HL-60 (cell line): ENCODE measurements around the gene STRIP2.

Source experiments
- DNase-seq, 2 experiments: peaks; one replicate each; pipeline ENCODE4 v3.0.0-alpha.2; 2010 to 2020; ENCODE audit warnings: low read depth in 1 of 2, low spot score in 1 of 2
- H3K27ac ChIP-seq: fragments of 250-450 bp; sonication (Bioruptor Pico); replicated peaks from 2 replicates; pipeline ENCODE4 v1.5.1; 2020; ENCODE audit warnings: mild to moderate bottlenecking, moderate library complexity
- H3K27me3 ChIP-seq: fragments of 250-450 bp; sonication (Bioruptor Pico); 2 replicates; pipeline ENCODE4 v1.5.1; 2021; ENCODE audit warnings: mild to moderate bottlenecking, moderate library complexity; ENCODE audit not compliant: insufficient read depth, poor library complexity, severe bottlenecking
- H3K4me3 ChIP-seq: replicated peaks from 2 replicates; pipeline ENCODE4 v1.5.1; 2011; ENCODE audit warnings: mild to moderate bottlenecking, control low read depth, low read length; ENCODE audit not compliant: insufficient read depth
- CTCF ChIP-seq: IDR thresholded peaks from one replicate; pipeline ENCODE4 v1.5.1; 2011; ENCODE audit warnings: low read length, control low read depth, inconsistent platforms; ENCODE audit not compliant: insufficient read depth
- GABPA ChIP-seq: IDR thresholded peaks from 2 replicates; pipeline ENCODE4 v1.6.1; 2012; ENCODE audit warnings: low read depth
- POLR2AphosphoS5 ChIP-seq: IDR thresholded peaks from 2 replicates; pipeline ENCODE4 v1.6.1; 2012; ENCODE audit warnings: low read depth
- REST ChIP-seq: IDR thresholded peaks from 2 replicates; pipeline ENCODE4 v1.6.1; 2012; ENCODE audit warnings: low read depth; ENCODE audit not compliant: insufficient replicate concordance
- SPI1 ChIP-seq: IDR thresholded peaks from 2 replicates; pipeline ENCODE4 v1.6.1; 2012; ENCODE audit warnings: low read depth, mild to moderate bottlenecking, borderline replicate concordance

STRIP2 gene

GRCh38 chr7:129482781-129483180 is 48.5 kb downstream of the STRIP2 start:
- DNase-seq, result no peak
- Histone ChIP-seq H3K27me3 (no peaks in the 10 kb centered on the region), H3K4me3 (no peak overlapping the region), H3K27ac (no peak overlapping the region)
- TF ChIP-seq CTCF, result no peak

GRCh38 chr7:129489491-129489890 is 55.3 kb downstream of the STRIP2 start:
- Histone ChIP-seq H3K27ac (no peak overlapping the region), H3K4me3 (no peak overlapping the region), H3K27me3 (no peaks in the 10 kb centered on the region)
- DNase-seq, result no peak
- TF ChIP-seq CTCF, result no peak

GRCh38 chr7:129492391-129492790 is 58.2 kb downstream of the STRIP2 start:
- no peak overlapping the region for H3K27ac ChIP-seq
- no peaks in the 10 kb centered on the region for H3K27me3 ChIP-seq
- no peak for TF ChIP-seq REST
- TF ChIP-seq CTCF, result no peak
- TF ChIP-seq GABPA, result no peak
- TF ChIP-seq SPI1, result no peak
- no peak for TF ChIP-seq POLR2AphosphoS5
- H3K4me3 ChIP-seq, result no peak overlapping the region
- no peak for DNase-seq

GRCh38 chr7:129493555-129493954 is 59.3 kb downstream of the STRIP2 start:
- no peak for DNase-seq
- H3K4me3 ChIP-seq, result no peak overlapping the region
- TF ChIP-seq REST (no peak), CTCF (no peak), POLR2AphosphoS5 (no peak), SPI1 (no peak), GABPA (no peak)
- H3K27me3 ChIP-seq, result no peaks in the 10 kb centered on the region
- H3K27ac ChIP-seq, result no peak overlapping the region
